Neural cell (in vitro differentiated cells): ENCODE measurements around the gene SLC22A3.

ENCODE experiments used
- CTCF ChIP-seq: fragments of 450-650 bp; IDR thresholded peaks from 2 replicates; pipeline ENCODE4 v1.5.1; 2014; ENCODE audit warnings: antibody characterized with exemption, mild to moderate bottlenecking, moderate library complexity; ENCODE audit not compliant: poor library complexity, severe bottlenecking
- EP300 ChIP-seq: fragments of 450-650 bp; conservative IDR thresholded peaks from 2 replicates; pipeline ENCODE4 v1.6.1; 2014; ENCODE audit warnings: antibody characterized with exemption, mild to moderate bottlenecking, moderate library complexity; ENCODE audit not compliant: poor library complexity, severe bottlenecking
- EZH2 ChIP-seq: fragments of 200-600, 300-800 bp; shearing (Covaris generic), sonication (generic); IDR thresholded peaks from 2 replicates; pipeline ENCODE4 v1.6.1; 2014; ENCODE audit warnings: antibody characterized with exemption, low read length, borderline replicate concordance, mild to moderate bottlenecking; ENCODE audit not compliant: insufficient read depth, poor library complexity, severe bottlenecking
- POLR2AphosphoS5 ChIP-seq: IDR thresholded peaks from 2 replicates; pipeline ENCODE4 v1.6.1; 2012
- RAD21 ChIP-seq: fragments of 450-650 bp; conservative IDR thresholded peaks from 2 replicates; pipeline ENCODE4 v1.6.1; 2014; ENCODE audit warnings: antibody characterized with exemption, mild to moderate bottlenecking, moderate library complexity
- TAF1 ChIP-seq: IDR thresholded peaks from 2 replicates; pipeline ENCODE4 v1.6.1; 2012; ENCODE audit warnings: low read depth

GRCh38 chr6:160358225-160359119, 10.3 kb downstream of the SLC22A3 start:
- TF ChIP-seq CTCF = no peak
- no peak for TF ChIP-seq EZH2
- no peak for TF ChIP-seq TAF1
- TF ChIP-seq POLR2AphosphoS5 = no peak
- TF ChIP-seq EP300 = no peak
- no peak for TF ChIP-seq RAD21
